Measurements from ENCODE around the gene PEAR1.

The PEAR1 gene

GRCh38 chr1:156893048-156893953 is at the start of gene PEAR1:
Gene PEAR1, plus strand, starts transcription at chr1:156893718. Its CDS starts 10,209 bp downstream, at chr1:156903927.
- no peak within 1 kb of the TSS for H3K27ac ChIP-seq (ENCODE audit: low read length)
- H2AFZ ChIP-seq (ENCODE audit: low read depth, low read length): no peak within 1 kb of the TSS
- H3K4me2 ChIP-seq (ENCODE audit: insufficient read depth, low read length): no peak within 1 kb of the TSS
- DNase-seq: no peak
- H4K20me1 ChIP-seq (ENCODE audit: insufficient read depth, low read length): no peaks in the 10 kb centered on the region; the same call in 1 of the 2 replicates
- no peaks in the 10 kb centered on the region for H3K36me3 ChIP-seq (ENCODE audit: insufficient read depth, low read length)
- H3K4me3 ChIP-seq (ENCODE audit: low read depth in 1 of 2, low read length in 2 of 2): no peak within 1 kb of the TSS
- peaks cover 3% of the 10 kb centered on the region; the same call in 1 of the 2 replicates for H3K4me1 ChIP-seq (ENCODE audit: insufficient read depth, low read length)
- ATAC-seq (ENCODE audit: insufficient read depth, low read depth): no peak
- H3K27me3 ChIP-seq (ENCODE audit: insufficient read depth, low read length, poor library complexity): no peaks in the 10 kb centered on the region
- no peak within 1 kb of the TSS for H3K9ac ChIP-seq (ENCODE audit: low read depth, low read length)
- H3K79me2 ChIP-seq (ENCODE audit: insufficient read depth, low read length): no peaks in the 10 kb centered on the region
- no peaks in the 10 kb centered on the region for H3K9me3 ChIP-seq (ENCODE audit: insufficient read depth, low read length, severe bottlenecking)
- no peak for TF ChIP-seq EZH2 (IDR thresholded peaks at IDR 0.05; ENCODE audit: borderline replicate concordance, low read depth, low read length, severe bottlenecking)
- TF ChIP-seq, protein P1, sequence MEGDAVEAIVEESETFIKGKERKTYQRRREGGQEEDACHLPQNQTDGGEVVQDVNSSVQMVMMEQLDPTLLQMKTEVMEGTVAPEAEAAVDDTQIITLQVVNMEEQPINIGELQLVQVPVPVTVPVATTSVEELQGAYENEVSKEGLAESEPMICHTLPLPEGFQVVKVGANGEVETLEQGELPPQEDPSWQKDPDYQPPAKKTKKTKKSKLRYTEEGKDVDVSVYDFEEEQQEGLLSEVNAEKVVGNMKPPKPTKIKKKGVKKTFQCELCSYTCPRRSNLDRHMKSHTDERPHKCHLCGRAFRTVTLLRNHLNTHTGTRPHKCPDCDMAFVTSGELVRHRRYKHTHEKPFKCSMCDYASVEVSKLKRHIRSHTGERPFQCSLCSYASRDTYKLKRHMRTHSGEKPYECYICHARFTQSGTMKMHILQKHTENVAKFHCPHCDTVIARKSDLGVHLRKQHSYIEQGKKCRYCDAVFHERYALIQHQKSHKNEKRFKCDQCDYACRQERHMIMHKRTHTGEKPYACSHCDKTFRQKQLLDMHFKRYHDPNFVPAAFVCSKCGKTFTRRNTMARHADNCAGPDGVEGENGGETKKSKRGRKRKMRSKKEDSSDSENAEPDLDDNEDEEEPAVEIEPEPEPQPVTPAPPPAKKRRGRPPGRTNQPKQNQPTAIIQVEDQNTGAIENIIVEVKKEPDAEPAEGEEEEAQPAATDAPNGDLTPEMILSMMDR (IDR thresholded peaks at IDR 0.05; ENCODE audit: borderline replicate concordance, extremely low read depth, low read length, poor library complexity, severe bottlenecking): no peak

GRCh38 chr1:156844102-156844501 is 49.4 kb upstream of the PEAR1 start:
- Histone ChIP-seq H3K4me1 (ENCODE audit: insufficient read depth, low read length) (no peaks in the 10 kb centered on the region), H3K36me3 (ENCODE audit: insufficient read depth, low read length) (no peaks in the 10 kb centered on the region), H4K20me1 (ENCODE audit: insufficient read depth, low read length) (peaks cover 7% of the 10 kb centered on the region), H3K4me2 (ENCODE audit: insufficient read depth, low read length) (no peak overlapping the region), H3K27ac (ENCODE audit: low read length) (no peak overlapping the region), H3K79me2 (ENCODE audit: insufficient read depth, low read length) (no peaks in the 10 kb centered on the region), H2AFZ (ENCODE audit: low read depth, low read length) (no peak overlapping the region), H3K9me3 (ENCODE audit: insufficient read depth, low read length, severe bottlenecking) (no peaks in the 10 kb centered on the region), H3K27me3 (ENCODE audit: insufficient read depth, low read length, poor library complexity) (peaks cover 5% of the 10 kb centered on the region), H3K4me3 (ENCODE audit: low read depth in 1 of 2, low read length in 2 of 2) (no peak overlapping the region), H3K9ac (ENCODE audit: low read depth, low read length) (no peak overlapping the region)
- TF ChIP-seq, protein P1 (IDR thresholded peaks at IDR 0.05; ENCODE audit: borderline replicate concordance, extremely low read depth, low read length, poor library complexity, severe bottlenecking): peak; percentile 20
- no peak for TF ChIP-seq EZH2 (IDR thresholded peaks at IDR 0.05; ENCODE audit: borderline replicate concordance, low read depth, low read length, severe bottlenecking)
- ATAC-seq (ENCODE audit: insufficient read depth, low read depth) (no peak), DNase-seq (no peak)

DNA sequence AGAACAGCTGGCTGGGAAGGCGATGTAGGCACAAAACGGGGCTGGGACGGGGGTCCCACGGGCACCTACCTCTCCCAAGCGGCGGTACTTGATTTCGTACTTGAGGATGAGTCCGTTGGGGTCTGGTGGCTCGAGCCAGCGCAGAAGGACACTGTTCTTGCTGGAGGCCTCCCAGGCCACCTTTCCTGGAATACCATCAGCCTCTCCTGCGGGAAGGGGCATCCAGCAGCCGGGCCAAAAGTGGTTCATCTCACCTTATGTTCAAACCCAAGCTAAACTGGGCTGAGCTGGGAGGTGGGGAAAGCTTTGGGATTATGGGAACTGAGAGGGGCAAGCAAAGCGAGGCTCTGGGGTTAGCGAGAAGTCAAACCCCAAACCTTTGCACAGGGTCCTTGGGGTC is 48.9 kb upstream of the PEAR1 start:
- no peak for DNase-seq
- peaks cover 5% of the 10 kb centered on the region for H3K27me3 ChIP-seq (ENCODE audit: insufficient read depth, low read length, poor library complexity)
- H3K4me1 ChIP-seq (ENCODE audit: insufficient read depth, low read length): no peaks in the 10 kb centered on the region
- H3K9me3 ChIP-seq (ENCODE audit: insufficient read depth, low read length, severe bottlenecking): no peaks in the 10 kb centered on the region
- H3K79me2 ChIP-seq (ENCODE audit: insufficient read depth, low read length): no peaks in the 10 kb centered on the region
- H4K20me1 ChIP-seq (ENCODE audit: insufficient read depth, low read length): peaks cover 5% of the 10 kb centered on the region; the same call in 1 of the 2 replicates
- H3K9ac ChIP-seq (ENCODE audit: low read depth, low read length): no peak overlapping the region
- ATAC-seq (ENCODE audit: insufficient read depth, low read depth): no peak
- no peak overlapping the region for H3K27ac ChIP-seq (ENCODE audit: low read length)
- H3K4me2 ChIP-seq (ENCODE audit: insufficient read depth, low read length): no peak overlapping the region
- no peak overlapping the region for H2AFZ ChIP-seq (ENCODE audit: low read depth, low read length)
- TF ChIP-seq EZH2 (IDR thresholded peaks at IDR 0.05; ENCODE audit: borderline replicate concordance, low read depth, low read length, severe bottlenecking): no peak
- TF ChIP-seq, protein P1 (IDR thresholded peaks at IDR 0.05; ENCODE audit: borderline replicate concordance, extremely low read depth, low read length, poor library complexity, severe bottlenecking): no peak
- no peak overlapping the region for H3K4me3 ChIP-seq (ENCODE audit: low read depth in 1 of 2, low read length in 2 of 2)
- no peaks in the 10 kb centered on the region for H3K36me3 ChIP-seq (ENCODE audit: insufficient read depth, low read length)
